ENCODE results near the gene CUL9.

DNA sequence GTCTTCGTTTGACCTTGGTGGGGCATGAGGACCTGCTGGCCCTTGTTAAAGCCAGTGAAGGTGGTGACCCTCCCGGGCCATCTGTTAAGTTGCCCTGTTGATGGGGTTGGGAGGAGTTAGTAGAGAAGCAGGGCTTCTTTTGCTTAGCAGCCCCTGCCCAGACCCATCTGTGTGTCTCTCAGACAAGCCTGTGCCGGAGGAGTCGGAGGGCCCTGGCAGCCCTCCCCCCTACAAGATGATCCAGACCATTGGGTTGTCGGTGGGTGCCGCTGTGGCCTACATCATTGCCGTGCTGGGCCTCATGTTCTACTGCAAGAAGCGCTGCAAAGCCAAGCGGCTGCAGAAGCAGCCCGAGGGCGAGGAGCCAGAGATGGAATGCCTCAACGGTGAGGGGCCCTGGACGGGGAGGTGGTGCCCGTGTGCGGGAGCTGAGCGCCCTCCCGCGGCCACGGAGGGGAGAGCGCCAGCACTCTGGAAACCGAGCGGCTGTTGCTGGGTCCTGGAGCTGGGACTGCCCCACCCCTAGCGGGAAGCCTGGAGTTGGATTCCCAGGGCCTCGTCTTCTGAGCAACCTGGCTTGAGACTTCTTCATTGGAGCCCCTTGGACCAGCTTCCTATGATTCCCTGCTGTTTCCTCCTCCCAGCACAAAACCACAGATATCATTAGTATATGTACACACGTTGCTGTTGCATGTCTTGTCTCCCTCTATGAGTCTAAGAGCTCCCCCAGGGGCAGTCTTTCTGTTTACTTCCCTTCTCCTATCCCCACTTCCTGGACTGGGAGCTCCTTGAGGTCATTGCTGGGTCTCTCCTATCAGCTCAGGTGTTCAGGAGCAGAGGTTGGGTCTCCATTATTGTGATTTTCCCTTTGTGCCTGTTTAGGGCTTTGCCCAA, 38.5 kb upstream of the CUL9 start:
- TF ChIP-seq GATA2 (IDR thresholded peaks at IDR 0.05; ENCODE audit: low read depth, low read length) (no peak), GATA3 (IDR thresholded peaks at IDR 0.05; ENCODE audit: low read depth, low read length) (no peak)
